T-cell (primary cell): Measurements from ENCODE around the gene MITF. TPM values are rescaled to one million over a fixed set of nuclear protein-coding genes. Genes with fewer than 3 reads are reported as not detected.

Source experiments
- ATAC-seq, 4 experiments: fragments of 200-7000 bp in 3 of 4; fragments of 150-1000 bp in 1 of 4; cut with Tn5 transposase; replicated peaks in 1 of 4; 1 replicate in 3 of 4; 2 replicates in 1 of 4; pipeline ENCODE4 v1.10.0; 2021; ENCODE audit warnings: moderate library complexity in 3 of 4, mild to moderate bottlenecking in 2 of 4, moderate number of reproducible peaks in 1 of 4
- CTCF ChIA-PET, 2 donors: fragments of 300-600 bp; sonication (Branson Sonifier 250); formaldehyde crosslinking; loops; one replicate each; lab custom pipeline; 2022; ENCODE audit warnings: antibody characterized with exemption in 2 of 2; lab: Charles Lee
- POLR2A ChIA-PET, 2 donors: fragments of 300-600 bp; sonication (Branson Sonifier 250); formaldehyde crosslinking; loops; one replicate each; lab custom pipeline; 2022; ENCODE audit warnings: antibody characterized with exemption in 2 of 2; lab: Charles Lee
- DNase-seq, 35 experiments: peaks; one replicate each; pipeline versions ENCODE4 v3.0.0 to v3.0.0-alpha.2; 2013 to 2023
- H3K27ac ChIP-seq: one replicate; pipeline ENCODE4 v1.5.1; 2013; ENCODE audit warnings: low read length
- H3K27me3 ChIP-seq, 2 experiments: replicated peaks in 1 of 2; 1 replicate in 1 of 2; 2 replicates in 1 of 2; pipeline versions ENCODE4 v1.6.1 to v1.7.0; 2013; ENCODE audit warnings: low read length in 1 of 2, mixed read lengths in 1 of 2; ENCODE audit not compliant: control insufficient read depth in 2 of 2, insufficient read depth in 2 of 2; ENCODE audit errors: extremely low read depth in 1 of 2
- H3K36me3 ChIP-seq, 2 donors: 1 replicate in 1 of 2; 2 replicates in 1 of 2; pipeline versions ENCODE4 v1.6.1 to v1.7.0; 2013; ENCODE audit warnings: low read length in 1 of 2; ENCODE audit not compliant: control insufficient read depth in 2 of 2, insufficient read depth in 1 of 2; ENCODE audit errors: extremely low read depth in 1 of 2
- H3K4me1 ChIP-seq, 2 experiments: 1 replicate in 1 of 2; 2 replicates in 1 of 2; pipeline versions ENCODE4 v1.6.1 to v1.7.0; 2013; ENCODE audit warnings: low read length in 2 of 2, mixed read lengths in 1 of 2; ENCODE audit not compliant: insufficient read depth in 2 of 2, control insufficient read depth in 1 of 2; ENCODE audit errors: extremely low read depth in 1 of 2
- H3K4me3 ChIP-seq, 2 donors: 1 replicate in 1 of 2; 2 replicates in 1 of 2; pipeline versions ENCODE4 v1.5.1 to v1.7.0; 2013; ENCODE audit warnings: mild to moderate bottlenecking in 2 of 2, low read length in 1 of 2, moderate library complexity in 1 of 2; ENCODE audit not compliant: control insufficient read depth in 1 of 2; ENCODE audit errors: extremely low read depth in 1 of 2
- H3K9me3 ChIP-seq: 2 replicates; pipeline ENCODE4 v1.7.0; 2013
- H3K27ac Mint-ChIP-seq, 2 donors: one replicate each; pipeline ENCODE4 v1.8.0; 2020 to 2021; ENCODE audit warnings: mild to moderate bottlenecking in 2 of 2, mixed read lengths in 2 of 2
- H3K27me3 Mint-ChIP-seq, 2 donors: one replicate each; pipeline ENCODE4 v1.8.0; 2021 to 2022; ENCODE audit warnings: mixed read lengths in 2 of 2
- H3K36me3 Mint-ChIP-seq: one replicate; pipeline ENCODE4 v1.8.0; 2021; ENCODE audit warnings: mixed read lengths
- H3K4me1 Mint-ChIP-seq, 3 donors: one replicate each; pipeline ENCODE4 v1.8.0; 2020 to 2022; ENCODE audit warnings: mixed read lengths in 3 of 3, mild to moderate bottlenecking in 1 of 3
- H3K4me3 Mint-ChIP-seq, 3 donors: one replicate each; pipeline ENCODE4 v1.8.0; 2020 to 2022; ENCODE audit warnings: mild to moderate bottlenecking in 3 of 3, mixed read lengths in 3 of 3, moderate library complexity in 3 of 3
- H3K9me3 Mint-ChIP-seq, 3 donors: one replicate each; pipeline ENCODE4 v1.8.0; 2020 to 2022; ENCODE audit warnings: mixed read lengths in 3 of 3
- WGBS: methylation state at CpG from one replicate; pipeline ENCODE4 v1.1.5; 2013; ENCODE audit warnings: missing lambda C conversion rate; ENCODE audit not compliant: insufficient coverage; 5-methylcytosine and 5-hydroxymethylcytosine counted together
- total RNA-seq, 35 experiments: library from RNA in 6 of 35; stranded (reverse) in 6 of 35; fragments of 120-200 nt in 1 of 35; gene quantifications; one replicate each; pipeline versions ENCODE4 v1.2.1 to v1.2.4 and lab custom pipeline; 2013 to 2026

The MITF gene
- total RNA-seq, 5 donors from 2014 or later (not counting 1 experiment from before 2014, with no cell fraction given) = 0.09 to 0.51 (median 0.24) TPM; not detected in 1

DNA sequence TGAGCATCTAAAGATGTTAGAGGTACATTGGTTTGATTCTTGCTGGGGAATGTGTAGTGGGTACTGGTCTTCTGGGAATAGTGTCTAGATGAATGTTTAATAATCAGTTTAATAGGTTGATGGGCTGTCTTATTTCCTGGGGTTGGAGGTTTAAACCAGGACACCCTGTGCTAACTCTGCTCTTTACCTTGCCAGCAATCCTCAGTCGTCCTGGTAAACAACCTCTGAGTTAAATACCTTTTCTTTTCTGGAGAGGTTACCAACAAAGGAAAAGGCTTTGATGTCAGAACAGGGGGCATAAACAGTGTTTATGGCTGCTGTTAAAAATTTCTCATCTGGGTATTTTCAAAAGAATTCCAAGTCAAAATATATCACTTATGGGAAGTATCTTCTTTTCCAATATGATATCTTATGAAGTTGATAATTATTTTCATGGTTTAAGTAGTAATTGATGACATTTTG, 23.5 kb downstream of the MITF start:
- H3K4me1 ChIP-seq = no peaks in the 10 kb centered on the region
- Mint-ChIP-seq H3K27me3 (peaks cover 0 to 3% of the 10 kb centered on the region in 2 donors), H3K4me3 (no peak overlapping the region), H3K4me1 (no peaks in the 10 kb centered on the region), H3K9me3 (no peaks in the 10 kb centered on the region), H3K36me3 (no peaks in the 10 kb centered on the region), H3K27ac (no peak overlapping the region)
- ATAC-seq (no peak), DNase-seq (no peak)
- WGBS = no CpG with 5 or more reads among the region's 1 CpG
- H3K36me3 ChIP-seq = no peaks in the 10 kb centered on the region
- H3K27me3 ChIP-seq = no peaks in the 10 kb centered on the region
- POLR2A ChIA-PET = no interaction called here
- H3K27ac ChIP-seq = no peak overlapping the region
- no peak overlapping the region for H3K4me3 ChIP-seq
- no peaks in the 10 kb centered on the region for H3K9me3 ChIP-seq
- CTCF ChIA-PET = no interaction called here

DNA sequence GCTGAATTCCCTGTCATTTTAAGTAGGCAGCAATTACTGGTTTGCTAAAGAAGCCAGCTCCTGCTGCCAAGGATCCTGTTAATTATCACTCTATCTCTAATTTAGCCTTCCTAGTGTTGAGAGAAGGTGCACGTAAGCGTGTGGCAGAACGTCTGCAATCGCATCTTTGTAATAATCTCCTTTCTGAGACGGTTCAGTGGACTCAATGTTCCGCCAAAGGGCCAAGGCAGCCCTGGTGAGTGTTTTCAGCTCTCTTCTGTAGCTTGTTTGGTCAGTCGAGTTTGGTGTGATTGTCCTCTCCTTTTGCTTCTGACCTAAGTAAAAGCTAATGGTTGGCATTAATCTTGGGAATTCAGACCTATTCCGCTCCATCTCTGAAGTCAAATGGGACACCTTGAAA, 24.2 kb downstream of the MITF start:
- CTCF ChIA-PET = no interaction called here
- POLR2A ChIA-PET = no interaction called here
- H3K27ac Mint-ChIP-seq = no peak overlapping the region

DNA sequence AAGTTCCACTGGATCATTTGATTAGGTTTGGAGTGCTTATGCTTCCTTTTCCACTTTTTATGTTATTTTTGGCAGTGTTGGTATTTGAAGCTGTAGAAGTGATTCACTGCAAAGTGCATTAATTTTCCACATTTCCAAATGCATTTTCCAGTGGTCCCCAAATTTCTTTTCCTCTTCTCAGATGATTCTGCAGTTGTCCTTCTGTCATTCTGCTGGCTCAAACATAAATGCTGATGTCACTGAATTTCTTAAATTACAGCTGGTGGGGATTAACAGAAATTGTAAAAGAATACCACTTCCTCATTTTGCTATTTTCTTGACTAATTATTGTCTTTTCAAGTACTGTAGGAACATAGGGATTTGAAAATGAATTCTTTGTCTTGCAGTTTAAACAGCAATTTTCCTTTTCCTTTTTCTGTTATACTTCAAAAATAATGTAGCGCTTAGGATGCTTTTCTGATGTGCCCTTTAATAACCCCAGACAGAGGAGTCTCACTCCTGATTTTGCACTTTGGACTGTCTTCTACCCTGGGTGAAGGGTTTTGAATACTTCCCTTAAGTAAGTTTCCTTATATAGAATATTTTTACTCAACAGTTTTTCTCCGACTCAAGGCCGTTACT, 25.0 kb downstream of the MITF start:
- H3K27me3 Mint-ChIP-seq = peaks cover 0 to 1% of the 10 kb centered on the region in 2 donors
- CTCF ChIA-PET = no interaction called here
- H3K9me3 ChIP-seq = no peaks in the 10 kb centered on the region
- no peaks in the 10 kb centered on the region for H3K9me3 Mint-ChIP-seq
- no peaks in the 10 kb centered on the region for H3K4me1 ChIP-seq
- DNase-seq (no peak), ATAC-seq (no peak)
- no peaks in the 10 kb centered on the region for H3K4me1 Mint-ChIP-seq
- WGBS = no CpG with 5 or more reads among the region's 3 CpGs
- no peak overlapping the region for H3K4me3 Mint-ChIP-seq
- POLR2A ChIA-PET = no interaction called here
- no peaks in the 10 kb centered on the region for H3K36me3 Mint-ChIP-seq
- H3K27ac ChIP-seq = no peak overlapping the region
- H3K36me3 ChIP-seq = no peaks in the 10 kb centered on the region
- no peaks in the 10 kb centered on the region for H3K27me3 ChIP-seq
- no peak overlapping the region for H3K4me3 ChIP-seq
- H3K27ac Mint-ChIP-seq = no peak overlapping the region

More for the DNA sequence above, 24.2 kb downstream of the MITF start:
- Histone ChIP-seq H3K4me1 (no peaks in the 10 kb centered on the region), H3K36me3 (no peaks in the 10 kb centered on the region), H3K9me3 (no peaks in the 10 kb centered on the region), H3K4me3 (no peak overlapping the region), H3K27me3 (no peaks in the 10 kb centered on the region), H3K27ac (no peak overlapping the region)
- no peak for DNase-seq
- no peaks in the 10 kb centered on the region for H3K36me3 Mint-ChIP-seq
- ATAC-seq = no peak
- peaks cover 0 to 3% of the 10 kb centered on the region in 2 donors for H3K27me3 Mint-ChIP-seq
- H3K9me3 Mint-ChIP-seq = no peaks in the 10 kb centered on the region
- H3K4me3 Mint-ChIP-seq = no peak overlapping the region
- 87% methylated on average over 8 of the region's 8 CpGs for WGBS
- no peaks in the 10 kb centered on the region for H3K4me1 Mint-ChIP-seq

DNA sequence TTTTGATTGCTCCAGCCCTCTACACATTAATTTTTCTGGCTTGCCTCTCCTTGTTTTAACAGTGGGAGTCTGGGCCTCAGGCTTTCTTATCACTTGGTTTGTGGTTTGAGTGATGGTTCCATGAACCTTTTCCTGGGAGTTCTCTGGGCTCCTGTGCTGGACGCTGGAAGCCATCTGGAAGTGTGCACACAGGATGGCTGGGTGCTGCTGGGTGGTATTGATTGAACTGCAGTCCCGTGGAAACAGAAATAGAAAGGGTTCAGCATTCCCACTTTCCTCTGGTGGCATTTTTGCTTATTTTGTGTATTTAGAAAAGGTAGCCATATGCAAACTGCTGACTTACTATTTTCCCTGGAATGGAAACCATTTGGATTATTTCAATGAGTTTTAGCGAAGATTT, 25.6 kb downstream of the MITF start:
- 75% methylated on average over 1 of the region's 3 CpGs for WGBS
- Histone ChIP-seq H3K4me3 (no peak overlapping the region), H3K27ac (no peak overlapping the region), H3K9me3 (no peaks in the 10 kb centered on the region), H3K27me3 (no peaks in the 10 kb centered on the region), H3K36me3 (no peaks in the 10 kb centered on the region), H3K4me1 (no peaks in the 10 kb centered on the region)
- DNase-seq (no peak), ATAC-seq (no peak)
- peaks cover 0 to 1% of the 10 kb centered on the region in 2 donors for H3K27me3 Mint-ChIP-seq
- ChIA-PET CTCF (no interaction called here), POLR2A (no interaction called here)
- no peaks in the 10 kb centered on the region for H3K9me3 Mint-ChIP-seq
- no peaks in the 10 kb centered on the region for H3K36me3 Mint-ChIP-seq
- no peaks in the 10 kb centered on the region for H3K4me1 Mint-ChIP-seq
- H3K4me3 Mint-ChIP-seq = no peak overlapping the region
- no peak overlapping the region for H3K27ac Mint-ChIP-seq

DNA sequence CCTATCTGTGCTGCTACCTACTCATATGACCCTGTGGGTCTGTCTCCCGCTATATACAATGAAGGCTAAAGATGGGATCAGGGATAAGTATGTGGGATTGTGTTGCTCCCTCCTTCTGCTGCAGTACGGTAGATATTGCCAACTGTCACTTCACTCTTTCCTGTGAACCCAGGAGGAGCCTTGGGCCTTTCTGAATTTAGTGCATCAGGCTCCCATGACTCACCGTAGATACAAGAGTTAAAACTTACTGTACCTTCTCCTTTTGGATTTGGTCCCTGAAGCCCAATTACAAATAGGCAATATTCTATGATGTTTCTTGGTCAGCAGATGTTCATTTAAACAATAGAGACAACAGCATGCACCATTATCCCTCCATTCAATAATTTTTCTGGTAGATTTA, 27.4 kb downstream of the MITF start:
- Mint-ChIP-seq H3K4me1 (no peaks in the 10 kb centered on the region), H3K4me3 (no peak overlapping the region), H3K9me3 (no peaks in the 10 kb centered on the region), H3K36me3 (no peaks in the 10 kb centered on the region), H3K27ac (no peak overlapping the region), H3K27me3 (peaks cover 0 to 1% of the 10 kb centered on the region in 2 donors)
- CTCF ChIA-PET = interaction anchor here in 1 of 2 donors (0.6 kb wide), 1 partner anchor 13 kb away, joined by 4 read pairs; no protein-coding TSS in a partner anchor
- ATAC-seq (no peak), DNase-seq (no peak)
- POLR2A ChIA-PET = no interaction called here
- Histone ChIP-seq H3K9me3 (no peaks in the 10 kb centered on the region), H3K27ac (no peak overlapping the region), H3K36me3 (no peaks in the 10 kb centered on the region), H3K4me1 (no peaks in the 10 kb centered on the region), H3K4me3 (no peak overlapping the region), H3K27me3 (no peaks in the 10 kb centered on the region)
- 60% methylated on average over 1 of the region's 3 CpGs for WGBS

DNA sequence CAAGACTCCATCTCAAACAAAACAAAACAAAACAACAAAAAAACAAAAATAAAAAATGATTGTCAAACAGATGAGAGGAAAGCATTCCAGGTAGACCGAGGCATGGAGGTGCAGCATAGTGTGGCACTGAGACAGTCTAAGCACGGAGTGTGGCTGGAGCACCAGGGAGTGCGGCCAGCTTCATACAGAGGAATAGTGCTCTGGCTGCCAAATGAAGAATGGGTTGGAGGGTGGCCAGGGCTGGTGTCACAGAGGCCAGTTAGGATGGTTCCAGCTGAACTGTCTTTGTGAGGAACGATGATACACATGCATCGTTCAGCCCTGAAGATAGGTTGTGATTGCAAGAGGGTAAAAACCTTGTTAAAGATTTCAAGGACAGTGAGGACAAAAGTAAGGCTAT, 28.3 kb downstream of the MITF start:
- DNase-seq (no peak), ATAC-seq (no peak)
- H3K9me3 Mint-ChIP-seq = no peaks in the 10 kb centered on the region
- H3K27ac Mint-ChIP-seq = no peak overlapping the region
- no peaks in the 10 kb centered on the region for H3K4me1 Mint-ChIP-seq
- no peaks in the 10 kb centered on the region for H3K36me3 Mint-ChIP-seq
- H3K27me3 Mint-ChIP-seq = peaks cover 0 to 1% of the 10 kb centered on the region in 2 donors
- H3K27me3 ChIP-seq = no peaks in the 10 kb centered on the region
- no peaks in the 10 kb centered on the region for H3K36me3 ChIP-seq
- ChIA-PET CTCF (no interaction called here), POLR2A (no interaction called here)
- H3K4me3 Mint-ChIP-seq = no peak overlapping the region
- H3K4me3 ChIP-seq = no peak overlapping the region
- no peak overlapping the region for H3K27ac ChIP-seq
- WGBS = 93% methylated on average over 5 of the region's 5 CpGs
- no peaks in the 10 kb centered on the region for H3K4me1 ChIP-seq
- H3K9me3 ChIP-seq = no peaks in the 10 kb centered on the region
